HCT116 (cell line): ENCODE results near the gene MAGOH. TPM values are rescaled to one million over a fixed set of nuclear protein-coding genes. Genes with fewer than 3 reads are reported as not detected.

Experiments used
- ATAC-seq: fragments of 200-7000 bp; cut with Tn5 transposase; 2 replicates; pipeline ENCODE4 v1.9.1; 2020; ENCODE audit warnings: mild to moderate bottlenecking, moderate library complexity
- BruUV-seq: library from RNA; stranded (reverse); fragments of 400-500 nt; replicated peaks from 2 replicates; lab custom pipeline; 2021; lab: Mats Ljungman, UMichigan
- CTCF ChIA-PET: fragments of 300-600 bp; sonication (Branson Sonifier 250); formaldehyde crosslinking; loops from one replicate; lab custom pipeline; 2021; ENCODE audit warnings: antibody characterized with exemption; lab: Charles Lee
- POLR2A ChIA-PET: fragments of 300-600, 350-600 bp; sonication (Branson Sonifier 250); formaldehyde crosslinking; loops from one replicate; lab custom pipeline; 2021; ENCODE audit warnings: antibody characterized with exemption; lab: Charles Lee
- RAD21 ChIA-PET, 2 experiments: fragments of 300-600 bp; sonication (Branson Sonifier 250); formaldehyde crosslinking; loops; one replicate each; lab custom pipeline; 2023; ENCODE audit warnings: low total read pairs in 2 of 2; ENCODE audit not compliant: uncharacterized antibody in 2 of 2, unreplicated experiment in 2 of 2, low non-redundant PET in 1 of 2; lab: Charles Lee
- DNase-seq: peaks from one replicate; pipeline ENCODE4 v3.0.0-alpha.2; 2010; ENCODE audit warnings: low read depth, low spot score
- H2AFZ ChIP-seq: fragments of 200-600 bp; shearing (Covaris generic), sonication (generic); 2 replicates; pipeline ENCODE4 v1.6.1; 2017; ENCODE audit warnings: low read depth, mixed run types, mixed read lengths, antibody characterized with exemption, low read length; ENCODE audit not compliant: poor library complexity, severe bottlenecking
- H3K27ac ChIP-seq: 2 replicates; pipeline ENCODE4 v1.5.1; 2012; ENCODE audit warnings: low read depth, low read length
- H3K27me3 ChIP-seq: fragments of 200-600 bp; sonication (generic); 2 replicates; pipeline ENCODE4 v1.6.1; 2016; ENCODE audit warnings: mixed run types, low read length, mixed read lengths; ENCODE audit not compliant: insufficient read depth
- H3K36me3 ChIP-seq, 2 experiments: fragments of 200-500 bp in 1 of 2; fragments of 200-600 bp in 1 of 2; sonication (Bioruptor generic) in 1 of 2; sonication (generic) in 1 of 2; 2 replicates each; pipeline versions ENCODE4 v1.5.1 to v1.6.1; 2014 to 2016; ENCODE audit warnings: low read length in 2 of 2, inconsistent platforms in 1 of 2, mixed read lengths in 1 of 2, mixed run types in 1 of 2; ENCODE audit not compliant: insufficient read depth in 2 of 2, control insufficient read depth in 1 of 2
- H3K4me1 ChIP-seq, 2 experiments: fragments of 200-600 bp in 1 of 2; sonication (generic) in 1 of 2; 2 replicates each; pipeline versions ENCODE4 v1.5.1 to v1.6.1; 2012 to 2017; ENCODE audit warnings: low read length in 2 of 2, inconsistent platforms in 1 of 2, mild to moderate bottlenecking in 1 of 2, mixed read lengths in 1 of 2, mixed run types in 1 of 2, moderate library complexity in 1 of 2; ENCODE audit not compliant: insufficient read depth in 2 of 2, control insufficient read depth in 1 of 2
- H3K4me2 ChIP-seq: fragments of 200-600 bp; sonication (generic); 2 replicates; pipeline ENCODE4 v1.6.1; 2017; ENCODE audit warnings: mixed run types, low read length, mixed read lengths
- H3K4me3 ChIP-seq, 2 experiments: fragments of 200-600 bp in 1 of 2; sonication (generic) in 1 of 2; replicated peaks in 1 of 2; 2 replicates each; pipeline ENCODE4 v1.5.1; 2011 to 2016; ENCODE audit warnings: low read length in 2 of 2, control low read depth in 1 of 2, low read depth in 1 of 2, mild to moderate bottlenecking in 1 of 2, mixed read lengths in 1 of 2, mixed run types in 1 of 2
- H3K79me2 ChIP-seq: fragments of 200-600 bp; sonication (generic); 2 replicates; pipeline ENCODE4 v1.6.1; 2017; ENCODE audit warnings: mild to moderate bottlenecking, mixed run types, low read length, moderate library complexity, mixed read lengths; ENCODE audit not compliant: insufficient read depth
- H3K9ac ChIP-seq: fragments of 200-600 bp; sonication (generic); 2 replicates; pipeline ENCODE4 v1.6.1; 2016; ENCODE audit warnings: low read length, mixed read lengths
- H3K9me2 ChIP-seq: fragments of 200-600 bp; sonication (generic), shearing (Covaris generic); 2 replicates; pipeline ENCODE4 v1.6.1; 2017; ENCODE audit warnings: mixed run types, mild to moderate bottlenecking, moderate library complexity; ENCODE audit not compliant: insufficient read depth
- H3K9me3 ChIP-seq, 2 experiments: fragments of 200-500 bp in 1 of 2; fragments of 200-600 bp in 1 of 2; sonication (Bioruptor generic) in 1 of 2; sonication (generic) in 1 of 2; 2 replicates each; pipeline ENCODE4 v1.6.1; 2014 to 2017; ENCODE audit warnings: low read length in 2 of 2, mixed read lengths in 2 of 2, inconsistent platforms in 1 of 2, low read depth in 1 of 2, mild to moderate bottlenecking in 1 of 2, mixed run types in 1 of 2, moderate library complexity in 1 of 2; ENCODE audit not compliant: control insufficient read depth in 1 of 2, insufficient read depth in 1 of 2
- H4K20me1 ChIP-seq: fragments of 200-600 bp; sonication (generic), shearing (Covaris generic); 2 replicates; pipeline ENCODE4 v1.6.1; 2017; ENCODE audit warnings: mixed run types, mild to moderate bottlenecking, moderate library complexity; ENCODE audit not compliant: insufficient read depth
- CTCF ChIP-seq, 3 experiments: fragments of 200-600 bp in 1 of 3; sonication (generic) in 1 of 3; IDR thresholded peaks in 2 of 3; conservative IDR thresholded peaks in 1 of 3; 2 replicates each; pipeline ENCODE4 v1.5.1; 2012 to 2017; ENCODE audit warnings: low read depth in 2 of 3, low read length in 2 of 3, antibody characterized with exemption in 1 of 3, borderline replicate concordance in 1 of 3, control low read depth in 1 of 3, mild to moderate bottlenecking in 1 of 3, mixed read lengths in 1 of 3, mixed run types in 1 of 3, moderate library complexity in 1 of 3; ENCODE audit not compliant: insufficient read depth in 1 of 3
- EGR1 ChIP-seq: IDR thresholded peaks from 2 replicates; pipeline ENCODE4 v1.6.1; 2012; ENCODE audit warnings: low read depth
- EZH2 ChIP-seq: fragments of 200-600 bp; sonication (generic); IDR thresholded peaks from 2 replicates; pipeline ENCODE4 v1.6.1; 2017; ENCODE audit warnings: antibody characterized with exemption, mixed run types
- RAD21 ChIP-seq: IDR thresholded peaks from 2 replicates; pipeline ENCODE4 v1.6.1; 2012; ENCODE audit warnings: low read depth, mild to moderate bottlenecking
- SIN3A ChIP-seq: IDR thresholded peaks from 2 replicates; pipeline ENCODE4 v1.6.1; 2012; ENCODE audit warnings: low read depth
- TCF7L2 ChIP-seq: IDR thresholded peaks from 2 replicates; pipeline ENCODE4 v1.7.0; 2011; ENCODE audit warnings: borderline replicate concordance, inconsistent platforms; ENCODE audit not compliant: insufficient read depth, insufficient read length; ENCODE audit errors: extremely low read depth
- ZFX ChIP-seq: fragments of 450-650 bp; IDR thresholded peaks from 2 replicates; pipeline ENCODE4 v1.6.1; 2017
- intact Hi-C: fragments of 100-400 bp; cut with micrococcal nuclease; formaldehyde crosslinking; loops from 2 replicates; pipeline ENCODE4 v1.10.0; 2022
- total RNA-seq: library from RNA; stranded (reverse); gene quantifications from one replicate; pipeline ENCODE4 v1.2.1, GENCODE V29; 2021; ENCODE audit not compliant: unreplicated experiment
- TF ChIP-seq, protein P1 (sequence below): IDR thresholded peaks from 2 replicates; pipeline ENCODE4 v1.6.1; 2012

MAGOH gene
- total RNA-seq, 1 experiment from 2014 or later: 63.7 TPM

GRCh38 chr1:53183095-53183990, 55.0 kb downstream of the MAGOH start:
- peaks cover 0 to 13% of the 10 kb centered on the region in 2 experiments; a peak in 2 of 4 replicates for H3K4me1 ChIP-seq
- ChIA-PET POLR2A (no interaction called here), CTCF (interaction anchor here (1.2 to 2.9 kb wide), 4 partner anchors 9 to 168 kb away, joined by 3 to 15 read pairs (median 10); no protein-coding TSS in a partner anchor), RAD21 (no interaction called here)
- H3K36me3 ChIP-seq: no peaks in the 10 kb centered on the region
- BruUV-seq: no TSS peak
- no peak for DNase-seq
- no peak overlapping the region for H3K4me2 ChIP-seq
- no peak for ATAC-seq
- no peak overlapping the region for H3K4me3 ChIP-seq
- H2AFZ ChIP-seq: no peak overlapping the region
- H3K9me3 ChIP-seq: no peaks in the 10 kb centered on the region
- H3K79me2 ChIP-seq: no peaks in the 10 kb centered on the region
- H3K27ac ChIP-seq: no peak overlapping the region
- TF ChIP-seq EZH2 (no peak), TCF7L2 (no peak), ZFX (no peak), SIN3A (no peak), EGR1 (no peak), RAD21 (no peak), CTCF (IDR thresholded peaks at IDR 0.05 in 2 of 3, conservative IDR thresholded peaks at IDR 0.05 in 1 of 3; ENCODE audit: borderline replicate concordance in 1 of 3, insufficient read depth in 1 of 3, low read depth in 2 of 3, low read length in 2 of 3) (no peak)
- TF ChIP-seq, protein P1, sequence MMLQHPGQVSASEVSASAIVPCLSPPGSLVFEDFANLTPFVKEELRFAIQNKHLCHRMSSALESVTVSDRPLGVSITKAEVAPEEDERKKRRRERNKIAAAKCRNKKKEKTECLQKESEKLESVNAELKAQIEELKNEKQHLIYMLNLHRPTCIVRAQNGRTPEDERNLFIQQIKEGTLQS: no peak
- H3K9me2 ChIP-seq: no peaks in the 10 kb centered on the region
- no peaks in the 10 kb centered on the region for H4K20me1 ChIP-seq
- no peak overlapping the region for H3K9ac ChIP-seq
- intact Hi-C loops: loop anchor here (5.0 to 10.0 kb wide), 2 partner anchors 169 to 481 kb away; no protein-coding TSS in a partner anchor
- no peaks in the 10 kb centered on the region for H3K27me3 ChIP-seq
